Mammary epithelial cell (primary cell): Measurements from ENCODE around the gene PRCD.

Experiments
- CTCF ChIP-seq, 2 donors: IDR thresholded peaks in 1 of 2; conservative IDR thresholded peaks in 1 of 2; 2 replicates each; pipeline ENCODE4 v1.5.1; 2011 to 2012; ENCODE audit warnings: inconsistent platforms in 2 of 2, low read length in 2 of 2, mild to moderate bottlenecking in 2 of 2, control low read depth in 1 of 2, low read depth in 1 of 2; ENCODE audit not compliant: insufficient read depth in 1 of 2; ENCODE audit errors: extremely low read depth in 1 of 2
- EZH2 ChIP-seq: IDR thresholded peaks from 2 replicates; pipeline ENCODE4 v1.6.1; 2012; ENCODE audit warnings: low read length, inconsistent platforms, borderline replicate concordance

DNA sequence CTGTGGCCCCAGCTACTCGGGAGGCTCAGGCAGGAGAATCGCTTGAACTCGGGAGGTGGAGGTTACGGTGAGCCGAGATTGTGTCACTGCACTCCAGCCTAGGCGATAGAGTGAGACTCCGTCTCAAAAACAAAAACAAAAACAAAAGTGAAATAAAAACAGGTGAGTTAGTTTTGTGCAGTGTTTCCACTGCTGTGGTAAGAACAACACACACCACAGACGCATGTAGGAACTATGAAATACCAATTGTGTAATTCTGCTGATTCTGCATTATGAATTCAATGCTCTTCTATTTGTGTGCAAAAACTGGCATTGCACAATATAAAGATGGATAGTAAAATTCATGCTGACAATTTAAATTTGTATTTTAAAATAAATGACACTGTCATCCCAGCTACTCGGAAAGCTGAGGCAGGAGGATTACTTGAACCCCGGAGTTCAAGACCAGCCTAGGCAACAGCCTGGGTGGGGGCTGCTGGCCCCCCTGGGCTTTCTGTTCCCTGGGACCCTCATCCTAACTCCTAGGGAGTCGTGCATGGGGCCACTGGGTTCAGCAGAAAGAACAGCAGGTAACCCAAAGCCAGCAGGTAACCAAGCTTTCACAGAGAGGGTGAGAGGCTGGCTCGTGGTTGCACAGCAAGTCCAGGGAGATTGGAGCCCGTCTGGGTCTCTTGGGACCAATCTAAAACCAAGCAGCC is 28.0 kb upstream of the PRCD start:
- TF ChIP-seq CTCF (conservative IDR thresholded peaks at IDR 0.05 in 1 of 2, IDR thresholded peaks at IDR 0.05 in 1 of 2; ENCODE audit: extremely low read depth in 1 of 2, insufficient read depth in 1 of 2, low read depth in 1 of 2, low read length in 2 of 2) (no peak), EZH2 (no peak)
